Ishikawa (cell line): Measurements from ENCODE around the gene HLA-DQA1.

Experiments used
- CEBPB ChIP-seq: IDR thresholded peaks from 2 replicates; pipeline ENCODE4 v1.6.1; 2012
- CREB1 ChIP-seq: IDR thresholded peaks from 2 replicates; pipeline ENCODE4 v1.6.1; 2012; ENCODE audit warnings: low read depth
- EGR1 ChIP-seq: IDR thresholded peaks from 2 replicates; pipeline ENCODE4 v1.6.1; 2012
- EP300 ChIP-seq: IDR thresholded peaks from 2 replicates; pipeline ENCODE4 v1.6.1; 2012; ENCODE audit warnings: borderline replicate concordance
- FOXM1 ChIP-seq: IDR thresholded peaks from 2 replicates; pipeline ENCODE4 v1.6.1; 2012; ENCODE audit warnings: low read depth, borderline replicate concordance
- MAX ChIP-seq: IDR thresholded peaks from 2 replicates; pipeline ENCODE4 v1.6.1; 2012
- NFIC ChIP-seq: IDR thresholded peaks from 2 replicates; pipeline ENCODE4 v1.6.1; 2012
- RAD21 ChIP-seq: IDR thresholded peaks from 2 replicates; pipeline ENCODE4 v1.6.1; 2012; ENCODE audit warnings: low read depth
- REST ChIP-seq: IDR thresholded peaks from 2 replicates; pipeline ENCODE4 v1.6.1; 2012; ENCODE audit warnings: low read depth, mild to moderate bottlenecking
- TAF1 ChIP-seq: IDR thresholded peaks from 2 replicates; pipeline ENCODE4 v1.6.1; 2012; ENCODE audit warnings: low read depth, mild to moderate bottlenecking
- TCF12 ChIP-seq: IDR thresholded peaks from 2 replicates; pipeline ENCODE4 v1.6.1; 2012; ENCODE audit warnings: low read depth
- TEAD4 ChIP-seq: IDR thresholded peaks from 2 replicates; pipeline ENCODE4 v1.6.1; 2012
- USF1 ChIP-seq: IDR thresholded peaks from 2 replicates; pipeline ENCODE4 v1.6.1; 2012
- YY1 ChIP-seq: IDR thresholded peaks from 2 replicates; pipeline ENCODE4 v1.6.1; 2012; ENCODE audit warnings: low read depth
- ZBTB7A ChIP-seq: IDR thresholded peaks from 2 replicates; pipeline ENCODE4 v1.6.1; 2012; ENCODE audit warnings: low read depth

The HLA-DQA1 gene

GRCh38 chr6:32637883-32638282 is 677 bp downstream of the HLA-DQA1 start:
- no peak for TF ChIP-seq NFIC
- no peak for TF ChIP-seq EGR1

- TF ChIP-seq EP300 (no peak), ZBTB7A (no peak), TEAD4 (no peak), TAF1 (no peak), EGR1 (no peak), MAX (no peak), USF1 (no peak), NFIC (no peak)
Observed at GRCh38 chr6:32638532-32639219, 1.5 kb downstream of the HLA-DQA1 start.

GRCh38 chr6:32639440-32640394 is 2.5 kb downstream of the HLA-DQA1 start:
- no peak for TF ChIP-seq NFIC
- TF ChIP-seq ZBTB7A = no peak
- TF ChIP-seq TEAD4 = no peak
- no peak for TF ChIP-seq EGR1
- TF ChIP-seq MAX = no peak
- no peak for TF ChIP-seq USF1
- TF ChIP-seq RAD21 = no peak
- no peak for TF ChIP-seq YY1
- no peak for TF ChIP-seq EP300

- TF ChIP-seq RAD21 = no peak
- TF ChIP-seq ZBTB7A = no peak
- TF ChIP-seq USF1 = no peak
- TF ChIP-seq REST = no peak
- no peak for TF ChIP-seq NFIC
- no peak for TF ChIP-seq EP300
- TF ChIP-seq YY1 = no peak
- TF ChIP-seq EGR1 = no peak
- no peak for TF ChIP-seq FOXM1
- no peak for TF ChIP-seq TAF1
- TF ChIP-seq MAX = no peak
- no peak for TF ChIP-seq TCF12
- no peak for TF ChIP-seq TEAD4
- no peak for TF ChIP-seq CEBPB
- no peak for TF ChIP-seq CREB1
Observed at GRCh38 chr6:32641122-32641521, 3.9 kb downstream of the HLA-DQA1 start.

GRCh38 chr6:32642720-32643106 is 5.5 kb downstream of the HLA-DQA1 start:
- TF ChIP-seq CEBPB (no peak), REST (no peak), USF1 (no peak), FOXM1 (no peak), YY1 (no peak), CREB1 (no peak), EP300 (no peak), RAD21 (no peak), TEAD4 (no peak), ZBTB7A (no peak), MAX (no peak), NFIC (no peak), TCF12 (no peak), EGR1 (no peak), TAF1 (no peak)
